Gastrocnemius medialis (tissue), 4 donors: ENCODE results near the gene CCDC141.

Experiments used
- POLR2A ChIP-seq, 2 donors: fragments of 450-650 bp; IDR thresholded peaks; one replicate each; pipeline ENCODE4 v1.6.1; 2017; ENCODE audit warnings: antibody characterized with exemption in 2 of 2, mild to moderate bottlenecking in 2 of 2, moderate library complexity in 2 of 2
- TF ChIP-seq, protein P1 (sequence below), 5 experiments: fragments of 450-650 bp in 3 of 5; fragments of 200-600 bp in 2 of 5; sonication (generic) in 2 of 5; IDR thresholded peaks in 4 of 5; conservative IDR thresholded peaks in 1 of 5; 1 replicate in 4 of 5; 2 replicates in 1 of 5; pipeline ENCODE4 v1.5.1; 2016 to 2019; ENCODE audit warnings: antibody characterized with exemption in 5 of 5, mild to moderate bottlenecking in 3 of 5, moderate library complexity in 3 of 5

- TF ChIP-seq, protein P1, sequence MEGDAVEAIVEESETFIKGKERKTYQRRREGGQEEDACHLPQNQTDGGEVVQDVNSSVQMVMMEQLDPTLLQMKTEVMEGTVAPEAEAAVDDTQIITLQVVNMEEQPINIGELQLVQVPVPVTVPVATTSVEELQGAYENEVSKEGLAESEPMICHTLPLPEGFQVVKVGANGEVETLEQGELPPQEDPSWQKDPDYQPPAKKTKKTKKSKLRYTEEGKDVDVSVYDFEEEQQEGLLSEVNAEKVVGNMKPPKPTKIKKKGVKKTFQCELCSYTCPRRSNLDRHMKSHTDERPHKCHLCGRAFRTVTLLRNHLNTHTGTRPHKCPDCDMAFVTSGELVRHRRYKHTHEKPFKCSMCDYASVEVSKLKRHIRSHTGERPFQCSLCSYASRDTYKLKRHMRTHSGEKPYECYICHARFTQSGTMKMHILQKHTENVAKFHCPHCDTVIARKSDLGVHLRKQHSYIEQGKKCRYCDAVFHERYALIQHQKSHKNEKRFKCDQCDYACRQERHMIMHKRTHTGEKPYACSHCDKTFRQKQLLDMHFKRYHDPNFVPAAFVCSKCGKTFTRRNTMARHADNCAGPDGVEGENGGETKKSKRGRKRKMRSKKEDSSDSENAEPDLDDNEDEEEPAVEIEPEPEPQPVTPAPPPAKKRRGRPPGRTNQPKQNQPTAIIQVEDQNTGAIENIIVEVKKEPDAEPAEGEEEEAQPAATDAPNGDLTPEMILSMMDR (IDR thresholded peaks at IDR 0.05 in 4 of 5, conservative IDR thresholded peaks at IDR 0.05 in 1 of 5), result no peak
- no peak for TF ChIP-seq POLR2A (IDR thresholded peaks at IDR 0.05)
Observed at GRCh38 chr2:178863130-178863855, 186.6 kb downstream of the CCDC141 start.
